MCF 10A (cell line): ENCODE results near the gene EFCAB10. TPM values are rescaled to one million over a fixed set of nuclear protein-coding genes. Genes with fewer than 3 reads are reported as not detected.
A peak's percentile ranks its signal among the peaks of the same experiment; 100 is the strongest.

Experiments
- BruUV-seq: library from RNA; stranded (reverse); fragments of 400-500 nt; replicated peaks from 2 replicates; lab custom pipeline; 2021; lab: Mats Ljungman, UMichigan
- CTCF ChIA-PET: fragments of 300-600 bp; sonication (Branson Sonifier 250); formaldehyde crosslinking; extraction: SDS; loops from one replicate; lab custom pipeline; 2021; ENCODE audit warnings: antibody characterized with exemption, inconsistent platforms; lab: Yijun Ruan, JAX
- POLR2A ChIA-PET: fragments of 300-600, 350-650 bp; sonication (Branson Sonifier 250); formaldehyde crosslinking; extraction: SDS; loops from one replicate; lab custom pipeline; 2020; ENCODE audit warnings: antibody characterized with exemption, inconsistent platforms; lab: Yijun Ruan, JAX
- DNase-seq: peaks from one replicate; pipeline ENCODE4 v3.0.0-alpha.2; 2018; ENCODE audit not compliant: unreplicated experiment
- H3K27ac Mint-ChIP-seq: one replicate; pipeline ENCODE4 v1.8.0; 2022; ENCODE audit warnings: mild to moderate bottlenecking, low read depth, mixed read lengths; ENCODE audit not compliant: unreplicated experiment
- H3K27me3 Mint-ChIP-seq: one replicate; pipeline ENCODE4 v1.8.0; 2022; ENCODE audit warnings: mixed read lengths; ENCODE audit not compliant: insufficient read depth, unreplicated experiment
- H3K36me3 Mint-ChIP-seq: one replicate; pipeline ENCODE4 v1.8.0; 2022; ENCODE audit warnings: mild to moderate bottlenecking, moderate library complexity, mixed read lengths; ENCODE audit not compliant: insufficient read depth, unreplicated experiment
- H3K4me1 Mint-ChIP-seq: one replicate; pipeline ENCODE4 v1.8.0; 2022; ENCODE audit warnings: mixed read lengths; ENCODE audit not compliant: insufficient read depth, unreplicated experiment
- H3K4me3 Mint-ChIP-seq: one replicate; pipeline ENCODE4 v1.8.0; 2022; ENCODE audit warnings: mild to moderate bottlenecking, moderate library complexity, mixed read lengths; ENCODE audit not compliant: unreplicated experiment
- H3K9me3 Mint-ChIP-seq: one replicate; pipeline ENCODE4 v1.8.0; 2022; ENCODE audit warnings: mixed read lengths; ENCODE audit not compliant: unreplicated experiment
- intact Hi-C: fragments of 100-400 bp; cut with micrococcal nuclease; formaldehyde crosslinking; loops from 2 replicates; pipeline ENCODE4 v1.14.1; 2022
- total RNA-seq: library from RNA; stranded (reverse); gene quantifications from 2 replicates; pipeline ENCODE4 v1.2.3, GENCODE V29; 2022
- TF ChIP-seq, protein P1 (sequence below): fragments of 200-600 bp; IDR thresholded peaks from one replicate; pipeline ENCODE4 v1.8.0; 2022; ENCODE audit warnings: antibody characterized with exemption, mild to moderate bottlenecking; ENCODE audit not compliant: unreplicated experiment

EFCAB10 gene
- total RNA-seq, 1 experiment from 2014 or later: not detected

DNA sequence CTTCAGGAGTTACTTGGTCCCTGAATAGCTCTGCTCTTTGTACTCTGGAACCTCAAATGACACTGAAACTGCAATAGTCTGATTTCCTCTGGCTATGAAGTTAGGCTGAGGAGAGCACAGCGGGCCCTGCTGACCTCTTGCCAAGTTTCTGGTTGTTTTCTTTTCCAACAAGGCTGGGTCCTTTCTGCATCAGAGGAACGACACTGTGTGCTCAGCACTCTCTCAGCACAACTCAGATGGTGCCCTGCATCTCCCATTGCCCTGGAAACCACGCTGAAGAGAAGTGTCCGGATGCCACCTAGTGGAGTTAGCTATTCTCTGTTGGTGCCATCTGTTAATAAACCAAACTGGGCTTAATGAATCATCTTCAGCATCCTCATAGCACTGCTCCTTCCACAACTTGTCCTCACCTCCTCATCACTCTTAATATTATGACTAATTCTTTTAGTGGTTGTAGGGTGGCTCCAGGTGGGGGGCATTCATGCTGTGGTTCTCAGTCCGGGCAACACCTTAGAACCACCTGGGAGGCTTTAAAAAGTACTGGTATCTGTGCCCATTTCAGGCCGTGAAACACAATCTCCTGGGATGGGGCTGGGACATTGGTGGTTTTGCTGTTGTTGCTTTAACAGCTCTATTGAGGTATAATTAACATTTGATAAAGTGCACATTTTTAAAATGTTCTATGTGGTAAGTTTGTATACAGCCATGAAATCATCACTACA, 8.2 kb upstream of the EFCAB10 start:
- H3K9me3 Mint-ChIP-seq: no peaks in the 10 kb centered on the region

DNA sequence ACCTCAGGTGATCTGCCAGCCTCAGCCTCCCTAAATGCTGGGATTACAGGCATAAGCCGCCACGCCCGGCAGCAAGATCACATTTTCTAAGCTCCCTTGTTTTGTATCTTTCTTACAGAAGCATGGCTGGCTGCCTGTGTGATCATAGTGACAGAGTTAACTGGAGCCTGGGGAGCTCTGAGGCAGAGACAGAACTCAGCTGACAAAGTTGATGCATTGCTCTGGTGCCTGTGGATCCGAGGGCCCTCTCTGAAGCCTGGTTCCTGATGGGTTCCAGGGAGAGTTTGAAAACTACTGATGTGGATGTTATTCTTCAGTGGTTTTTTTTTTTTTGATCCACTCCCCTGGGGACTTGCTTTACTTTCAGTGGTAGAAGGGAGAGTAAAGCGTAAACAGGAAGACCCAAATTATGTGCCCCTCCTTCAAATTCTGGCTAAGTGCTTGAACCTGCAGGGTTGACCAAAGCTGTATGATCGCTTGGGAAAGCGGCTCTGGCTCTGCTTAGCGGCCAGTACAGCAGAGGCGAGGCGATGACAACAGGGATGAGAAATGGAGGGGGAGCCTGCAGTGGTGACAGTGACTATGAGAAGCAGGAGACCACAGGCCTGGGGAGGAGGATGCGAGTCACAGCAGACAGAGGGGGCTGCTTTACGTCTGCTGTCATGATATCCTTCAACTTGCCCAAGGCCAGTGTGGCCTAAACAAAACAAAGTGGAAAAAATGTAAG, 6.8 kb upstream of the EFCAB10 start:
- H3K4me1 Mint-ChIP-seq: no peaks in the 10 kb centered on the region
- POLR2A ChIA-PET: interaction anchor here (1.2 kb wide), 2 partner anchors 21 to 56 kb away, joined by 3 to 4 read pairs; partner anchors contain the start of gene RINT1
- no peak overlapping the region for H3K4me3 Mint-ChIP-seq
- H3K27ac Mint-ChIP-seq: no peak overlapping the region
- no peaks in the 10 kb centered on the region for H3K36me3 Mint-ChIP-seq
- CTCF ChIA-PET: interaction anchor here (0.6 to 1.1 kb wide), 5 partner anchors 10 to 91 kb away, joined by 3 to 7 read pairs (median 5); no protein-coding TSS in a partner anchor
- intact Hi-C loops: loop anchor here (5.0 kb wide), 1 partner anchor 706 kb away; no protein-coding TSS in a partner anchor
- no TSS peak for BruUV-seq
- no peaks in the 10 kb centered on the region for H3K27me3 Mint-ChIP-seq
- no peak for DNase-seq
- TF ChIP-seq, protein P1, sequence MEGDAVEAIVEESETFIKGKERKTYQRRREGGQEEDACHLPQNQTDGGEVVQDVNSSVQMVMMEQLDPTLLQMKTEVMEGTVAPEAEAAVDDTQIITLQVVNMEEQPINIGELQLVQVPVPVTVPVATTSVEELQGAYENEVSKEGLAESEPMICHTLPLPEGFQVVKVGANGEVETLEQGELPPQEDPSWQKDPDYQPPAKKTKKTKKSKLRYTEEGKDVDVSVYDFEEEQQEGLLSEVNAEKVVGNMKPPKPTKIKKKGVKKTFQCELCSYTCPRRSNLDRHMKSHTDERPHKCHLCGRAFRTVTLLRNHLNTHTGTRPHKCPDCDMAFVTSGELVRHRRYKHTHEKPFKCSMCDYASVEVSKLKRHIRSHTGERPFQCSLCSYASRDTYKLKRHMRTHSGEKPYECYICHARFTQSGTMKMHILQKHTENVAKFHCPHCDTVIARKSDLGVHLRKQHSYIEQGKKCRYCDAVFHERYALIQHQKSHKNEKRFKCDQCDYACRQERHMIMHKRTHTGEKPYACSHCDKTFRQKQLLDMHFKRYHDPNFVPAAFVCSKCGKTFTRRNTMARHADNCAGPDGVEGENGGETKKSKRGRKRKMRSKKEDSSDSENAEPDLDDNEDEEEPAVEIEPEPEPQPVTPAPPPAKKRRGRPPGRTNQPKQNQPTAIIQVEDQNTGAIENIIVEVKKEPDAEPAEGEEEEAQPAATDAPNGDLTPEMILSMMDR: no peak
- H3K9me3 Mint-ChIP-seq: peaks cover under 1% of the 10 kb centered on the region

More for the DNA sequence above, 8.2 kb upstream of the EFCAB10 start:
- intact Hi-C loops: loop anchor here (1.0 to 5.0 kb wide), 3 partner anchors 190 to 707 kb away; no protein-coding TSS in a partner anchor
- Mint-ChIP-seq H3K36me3 (no peaks in the 10 kb centered on the region), H3K27me3 (no peaks in the 10 kb centered on the region), H3K27ac (no peak overlapping the region), H3K4me1 (no peaks in the 10 kb centered on the region), H3K4me3 (no peak overlapping the region)
- ChIA-PET CTCF (interaction anchor here (0.6 to 2.4 kb wide), 9 partner anchors 10 to 1365 kb away, joined by 3 to 13 read pairs (median 3); no protein-coding TSS in a partner anchor), POLR2A (interaction anchor here (1.2 kb wide), 1 partner anchor 13 kb away, joined by 6 read pairs; no protein-coding TSS in a partner anchor)
- no TSS peak for BruUV-seq
- DNase-seq: peak; percentile 83
- TF ChIP-seq, protein P1: peak; percentile 58

DNA sequence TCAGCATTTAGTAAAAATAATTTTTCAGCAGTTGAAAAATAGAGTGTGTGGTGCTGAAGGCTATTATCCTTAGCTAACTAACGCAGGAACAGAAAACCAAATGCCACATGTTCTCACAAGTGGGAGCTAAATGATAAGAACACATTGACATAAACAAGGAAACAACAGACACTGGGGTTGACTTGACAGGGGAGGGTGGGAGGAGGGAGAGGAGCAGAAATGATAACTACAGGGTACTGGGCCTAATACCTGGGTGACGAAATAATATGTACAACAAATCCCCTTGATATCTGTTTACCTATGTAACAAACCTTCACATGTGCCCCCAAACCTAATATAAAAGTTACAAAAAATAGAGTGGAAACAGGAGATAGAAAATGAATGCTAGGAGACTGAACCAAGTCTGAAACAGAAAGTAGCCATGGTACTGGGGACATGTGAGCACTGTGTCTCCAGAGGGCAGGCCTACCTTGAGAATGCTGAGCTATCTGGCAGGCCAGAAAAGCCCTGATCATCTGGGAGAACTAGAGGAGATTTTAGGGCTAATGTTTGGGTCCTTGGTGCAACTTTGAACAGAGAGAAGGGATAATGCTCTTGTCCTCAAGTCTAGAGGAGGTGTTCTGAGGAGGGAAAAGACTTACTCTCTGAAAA, 4.7 kb upstream of the EFCAB10 start:
- BruUV-seq: no TSS peak
- ChIA-PET POLR2A (interaction anchor here (0.6 kb wide), 1 partner anchor 1716 kb away, joined by 3 read pairs; no protein-coding TSS in a partner anchor), CTCF (interaction anchor here (0.5 to 1.1 kb wide), 3 partner anchors 9 to 456 kb away, joined by 3 read pairs; partner anchors contain the start of gene RINT1)
- no peak overlapping the region for H3K4me3 Mint-ChIP-seq
- no peaks in the 10 kb centered on the region for H3K27me3 Mint-ChIP-seq
- no peaks in the 10 kb centered on the region for H3K36me3 Mint-ChIP-seq
- TF ChIP-seq, protein P1: no peak
- no peak for DNase-seq
- peak overlapping the region; percentile 63 for H3K27ac Mint-ChIP-seq
- intact Hi-C loops: loop anchor here (5.0 kb wide), 1 partner anchor 704 kb away; no protein-coding TSS in a partner anchor
- H3K9me3 Mint-ChIP-seq: peaks cover 9% of the 10 kb centered on the region
- no peaks in the 10 kb centered on the region for H3K4me1 Mint-ChIP-seq
